K562 (cell line): ENCODE results near the gene GRK1.

Experiments
- C11orf30 ChIP-seq: fragments of 450-650 bp; IDR thresholded peaks from 2 replicates; pipeline ENCODE4 v1.6.1; 2016; ENCODE audit warnings: low read depth, mild to moderate bottlenecking
- CREB1 ChIP-seq, 2 experiments: sonication (generic) in 1 of 2; formaldehyde crosslinking in 1 of 2; IDR thresholded peaks; 2 replicates each; pipeline versions ENCODE4 v1.6.1 to v1.8.0; 2012 to 2022; ENCODE audit warnings: inconsistent platforms in 1 of 2, mild to moderate bottlenecking in 1 of 2, missing genetic modification reagents in 1 of 2, moderate library complexity in 1 of 2
- ESRRA ChIP-seq: fragments of 450-650 bp; IDR thresholded peaks from 2 replicates; pipeline ENCODE4 v1.6.1; 2014; ENCODE audit warnings: low read depth, mild to moderate bottlenecking, moderate library complexity, borderline replicate concordance
- JUN ChIP-seq, 2 experiments: sonication (generic) in 1 of 2; formaldehyde crosslinking in 1 of 2; IDR thresholded peaks; 2 replicates each; pipeline versions ENCODE4 v1.6.1 to v1.8.0; 2012 to 2022; ENCODE audit warnings: borderline replicate concordance in 2 of 2, mild to moderate bottlenecking in 2 of 2, improper control_type of control experiment in 1 of 2, low read depth in 1 of 2, low read length in 1 of 2, missing genetic modification reagents in 1 of 2
- KLF10 ChIP-seq: fragments of 250-450 bp; sonication (Bioruptor Pico); IDR thresholded peaks from 2 replicates; pipeline ENCODE4 v1.6.1; 2021; ENCODE audit warnings: matching md5 sums
- MCM5 ChIP-seq: fragments of 450-650 bp; IDR thresholded peaks from 2 replicates; pipeline ENCODE4 v1.6.1; 2016; ENCODE audit warnings: low read depth
- NEUROD1 ChIP-seq: fragments of 150-350 bp; IDR thresholded peaks from 2 replicates; pipeline ENCODE4 v1.6.1; 2014; ENCODE audit warnings: borderline replicate concordance, low read length, low read depth; ENCODE audit not compliant: partially characterized antibody
- SIN3A ChIP-seq, 2 experiments: fragments of 150-350 bp in 1 of 2; IDR thresholded peaks; 2 replicates each; pipeline ENCODE4 v1.6.1; 2011 to 2016; ENCODE audit warnings: borderline replicate concordance in 2 of 2, low read depth in 2 of 2, low read length in 2 of 2, mild to moderate bottlenecking in 2 of 2, moderate library complexity in 2 of 2; ENCODE audit not compliant: control insufficient read depth in 1 of 2
- SNIP1 ChIP-seq: fragments of 450-650 bp; IDR thresholded peaks from 2 replicates; pipeline ENCODE4 v1.7.1; 2017; ENCODE audit warnings: low read depth, mild to moderate bottlenecking
- ZZZ3 ChIP-seq: fragments of 450-650 bp; IDR thresholded peaks from 2 replicates; pipeline ENCODE4 v1.6.1; 2016; ENCODE audit warnings: antibody characterized with exemption, mild to moderate bottlenecking, moderate library complexity

- TF ChIP-seq JUN (IDR thresholded peaks at IDR 0.05; ENCODE audit: borderline replicate concordance, low read depth, low read length), result no peak
- TF ChIP-seq JUN (CRISPR knock-in tag; IDR thresholded peaks at IDR 0.05; ENCODE audit: borderline replicate concordance), result no peak
- no peak for TF ChIP-seq SNIP1
- TF ChIP-seq MCM5, result no peak
- TF ChIP-seq SIN3A (IDR thresholded peaks at IDR 0.05; ENCODE audit: borderline replicate concordance in 2 of 2, control insufficient read depth in 1 of 2, low read depth in 2 of 2, low read length in 2 of 2), result no peak
- no peak for TF ChIP-seq ESRRA
- TF ChIP-seq C11orf30, result no peak
- no peak for TF ChIP-seq KLF10 (CRISPR knock-in tag)
- TF ChIP-seq ZZZ3, result no peak
- no peak for TF ChIP-seq CREB1 (IDR thresholded peaks at IDR 0.05)
- no peak for TF ChIP-seq CREB1 (CRISPR knock-in tag; IDR thresholded peaks at IDR 0.05)
- TF ChIP-seq NEUROD1, result no peak
Observed at GRCh38 chr13:113655346-113656002, 11.5 kb upstream of the GRK1 start.
